IMR-90 (cell line): ENCODE measurements around the gene ZCWPW1. TPM values are rescaled to one million over a fixed set of nuclear protein-coding genes. Genes with fewer than 3 reads are reported as not detected.

Experiments used
- ATAC-seq: fragments of 200-7000 bp; cut with Tn5 transposase; 2 replicates; pipeline ENCODE4 v1.9.1; 2020; ENCODE audit warnings: low read depth, mild to moderate bottlenecking, moderate library complexity
- BruUV-seq: library from RNA; stranded (reverse); fragments of 400-500 nt; replicated peaks from 2 replicates; lab custom pipeline; 2021; lab: Mats Ljungman, UMichigan
- CTCF ChIA-PET: fragments of 300-600 bp; formaldehyde crosslinking; extraction: SDS; loops from one replicate; lab custom pipeline; 2021; ENCODE audit warnings: antibody characterized with exemption; lab: Yijun Ruan, JAX
- POLR2A ChIA-PET: fragments of 300-600 bp; sonication (Branson Sonifier 250); formaldehyde crosslinking; loops from one replicate; lab custom pipeline; 2022; ENCODE audit warnings: antibody characterized with exemption; ENCODE audit not compliant: unreplicated experiment; lab: Charles Lee
- DNase-seq: peaks from one replicate; pipeline ENCODE4 v3.0.0; 2013
- H2AFZ ChIP-seq: replicated peaks from 2 replicates; pipeline ENCODE3; 2013; ENCODE audit warnings: low read length, mild to moderate bottlenecking; ENCODE audit not compliant: poor library complexity
- H2AK5ac ChIP-seq: 2 replicates; pipeline ENCODE4 v1.6.1; 2013; ENCODE audit warnings: low read depth, low read length, inconsistent platforms
- H2AK9ac ChIP-seq: replicated peaks from 2 replicates; pipeline ENCODE3; 2013; ENCODE audit warnings: mild to moderate bottlenecking, low read depth, low read length, moderate library complexity; ENCODE audit not compliant: poor library complexity
- H2BK120ac ChIP-seq: 2 replicates; pipeline ENCODE4 v1.6.1; 2013; ENCODE audit warnings: low read depth, low read length, inconsistent platforms
- H2BK15ac ChIP-seq: 3 replicates; pipeline ENCODE4 v1.6.1; 2013; ENCODE audit warnings: low read depth, low read length, inconsistent platforms
- H2BK20ac ChIP-seq: 2 replicates; pipeline ENCODE4 v1.6.1; 2013; ENCODE audit warnings: low read depth, mild to moderate bottlenecking, inconsistent platforms, low read length, moderate library complexity
- H2BK5ac ChIP-seq: 2 replicates; pipeline ENCODE4 v1.6.1; 2013; ENCODE audit warnings: mild to moderate bottlenecking, low read depth, low read length, inconsistent platforms; ENCODE audit not compliant: poor library complexity, severe bottlenecking
- H3K14ac ChIP-seq: replicated peaks from 2 replicates; pipeline ENCODE4 v1.6.1; 2013; ENCODE audit warnings: low read depth, low read length, inconsistent platforms
- H3K18ac ChIP-seq: 2 replicates; pipeline ENCODE4 v1.6.1; 2013; ENCODE audit warnings: low read depth, low read length, control low read depth
- H3K23ac ChIP-seq: 2 replicates; pipeline ENCODE4 v1.6.1; 2013; ENCODE audit warnings: low read depth, low read length, inconsistent platforms
- H3K27ac ChIP-seq: 2 replicates; pipeline ENCODE4 v1.5.1; 2013; ENCODE audit warnings: mild to moderate bottlenecking, control low read depth, low read length; ENCODE audit not compliant: insufficient read depth
- H3K27me3 ChIP-seq: 2 replicates; pipeline ENCODE4 v1.6.1; 2013; ENCODE audit warnings: low read length; ENCODE audit not compliant: control insufficient read depth, insufficient read depth
- H3K36me3 ChIP-seq: 2 replicates; pipeline ENCODE4 v1.6.1; 2013; ENCODE audit warnings: low read length, mixed read lengths; ENCODE audit not compliant: control insufficient read depth, insufficient read depth
- H3K4ac ChIP-seq: 2 replicates; pipeline ENCODE4 v1.6.1; 2013; ENCODE audit warnings: low read depth, low read length, inconsistent platforms
- H3K4me1 ChIP-seq: 2 replicates; pipeline ENCODE4 v1.6.1; 2013; ENCODE audit warnings: low read length, mixed read lengths; ENCODE audit not compliant: control insufficient read depth, insufficient read depth
- H3K4me2 ChIP-seq: 2 replicates; pipeline ENCODE4 v1.6.1; 2013; ENCODE audit warnings: low read depth, mild to moderate bottlenecking, control low read depth, low read length, moderate library complexity
- H3K4me3 ChIP-seq: 2 replicates; pipeline ENCODE4 v1.5.1; 2013; ENCODE audit warnings: low read depth, mild to moderate bottlenecking, control low read depth, low read length, moderate library complexity; ENCODE audit not compliant: insufficient read depth
- H3K56ac ChIP-seq: 2 replicates; pipeline ENCODE4 v1.6.1; 2013; ENCODE audit warnings: low read length, inconsistent platforms; ENCODE audit not compliant: insufficient read depth; ENCODE audit errors: extremely low read depth
- H3K79me1 ChIP-seq, 2 experiments: 2 replicates each; pipeline ENCODE4 v1.6.1; 2013; ENCODE audit warnings: low read length in 2 of 2, inconsistent platforms in 1 of 2, low read depth in 1 of 2
- H3K9ac ChIP-seq: 2 replicates; pipeline ENCODE4 v1.6.1; 2013; ENCODE audit warnings: low read depth, low read length, control low read depth
- H3K9me1 ChIP-seq: 2 replicates; pipeline ENCODE4 v1.6.1; 2013; ENCODE audit warnings: low read length, inconsistent platforms; ENCODE audit not compliant: insufficient read depth
- H3K9me3 ChIP-seq: 2 replicates; pipeline ENCODE4 v1.6.1; 2013; ENCODE audit warnings: low read length; ENCODE audit not compliant: control insufficient read depth, insufficient read depth
- H4K20me1 ChIP-seq: 2 replicates; pipeline ENCODE4 v1.6.1; 2013; ENCODE audit warnings: low read length, inconsistent platforms; ENCODE audit not compliant: insufficient read depth
- H4K5ac ChIP-seq: 2 replicates; pipeline ENCODE4 v1.6.1; 2013; ENCODE audit warnings: mild to moderate bottlenecking, low read depth, low read length, control low read depth
- H4K8ac ChIP-seq, 2 experiments: 2 replicates each; pipeline ENCODE4 v1.6.1; 2013; ENCODE audit warnings: low read depth in 2 of 2, low read length in 2 of 2, control low read depth in 1 of 2, inconsistent platforms in 1 of 2
- H4K91ac ChIP-seq: 2 replicates; pipeline ENCODE4 v1.6.1; 2013; ENCODE audit warnings: low read depth, low read length, inconsistent platforms; ENCODE audit not compliant: insufficient read depth
- MXI1 ChIP-seq: IDR thresholded peaks from 2 replicates; pipeline ENCODE4 v1.6.1; 2012; ENCODE audit warnings: low read depth, mild to moderate bottlenecking, low read length, moderate library complexity, borderline replicate concordance
- RAD21 ChIP-seq: IDR thresholded peaks from 2 replicates; pipeline ENCODE4 v1.6.1; 2012; ENCODE audit warnings: low read length, improper control_type of control experiment
- WGBS, 2 experiments: methylation state at CpG; one replicate each; pipeline versions ENCODE4 v1.1.5 to v1.1.7; 2013; ENCODE audit warnings: missing lambda C conversion rate in 2 of 2; ENCODE audit not compliant: insufficient read length in 1 of 2; ENCODE audit errors: extremely low coverage in 2 of 2; 5-methylcytosine and 5-hydroxymethylcytosine counted together
- dilution Hi-C: fragments of 300-500 bp; cut with HindIII; formaldehyde crosslinking; loops from one replicate; pipeline ENCODE4 v1.14.3; 2018; ENCODE audit warnings: low sequenced_read_pairs; ENCODE audit not compliant: unreplicated experiment
- in situ Hi-C: fragments of 300-500 bp; cut with MboI; formaldehyde crosslinking; loops from 3 replicates; pipeline ENCODE4 v1.14.3; 2019; ENCODE audit warnings: low sequenced_read_pairs, inconsistent platforms, mixed read lengths
- intact Hi-C: fragments of 100-400 bp; cut with micrococcal nuclease; formaldehyde crosslinking; loops from 2 replicates; pipeline ENCODE4 v1.10.0; 2022
- polyA plus RNA-seq, 3 experiments: library from polyadenylated mRNA; depleted of rRNA; stranded (reverse); fragments of >200 nt; gene quantifications; 2 replicates each; pipeline ENCODE4 v1.2.3, GENCODE V29; 2012; ENCODE audit warnings: low replicate concordance in 1 of 3
- total RNA-seq: library from RNA; depleted of rRNA; stranded (reverse); fragments of >200 nt; gene quantifications from 2 replicates; pipeline ENCODE4 v1.2.3, GENCODE V29; 2012

Gene ZCWPW1
- total and polyA plus RNA-seq, 2 of the 4 experiments (the other 2 are of a cell fraction): 0.72 to 1.3 TPM

GRCh38 chr7:100397315-100398081 lies 31.0 kb downstream of the ZCWPW1 start:
- no peak overlapping the region for H3K4me3 ChIP-seq
- no peak for ATAC-seq
- H2AFZ ChIP-seq: no peak overlapping the region
- H3K4me1 ChIP-seq: no peaks in the 10 kb centered on the region
- intact Hi-C loops: no loop called here
- no peak overlapping the region for H4K5ac ChIP-seq
- 0% methylated on average over 2 of the region's 13 CpGs; no CpG with 5 or more reads in 1 of the 2 experiments for WGBS, 2 experiments
- H3K9me1 ChIP-seq: no peaks in the 10 kb centered on the region; the same call in 1 of the 2 replicates
- H2AK9ac ChIP-seq: no peak overlapping the region
- no peak overlapping the region for H3K14ac ChIP-seq
- ChIA-PET POLR2A (interaction anchor here (0.6 kb wide), 1 partner anchor 277 kb away, joined by 3 read pairs; no protein-coding TSS in a partner anchor), CTCF (interaction anchor here (0.7 kb wide), 1 partner anchor 11 kb away, joined by 4 read pairs; no protein-coding TSS in a partner anchor)
- H3K27me3 ChIP-seq: peaks cover 50% of the 10 kb centered on the region
- H2BK5ac ChIP-seq: no peak overlapping the region
- no peaks in the 10 kb centered on the region for H4K20me1 ChIP-seq
- H3K18ac ChIP-seq: no peak overlapping the region
- no peak overlapping the region for H2AK5ac ChIP-seq
- H3K23ac ChIP-seq: no peak overlapping the region
- no peak overlapping the region for H4K8ac ChIP-seq
- no peak overlapping the region for H3K4me2 ChIP-seq
- H3K9ac ChIP-seq: no peak overlapping the region
- no peak for DNase-seq
- peaks cover 4% of the 10 kb centered on the region for H3K9me3 ChIP-seq
- TF ChIP-seq MXI1 (no peak), RAD21 (no peak)
- no peak overlapping the region for H4K91ac ChIP-seq
- no peak overlapping the region for H2BK20ac ChIP-seq
- no peaks in the 10 kb centered on the region for H3K79me1 ChIP-seq
- H2BK15ac ChIP-seq: no peak overlapping the region
- no TSS peak for BruUV-seq
- dilution Hi-C loops: no loop called here
- H3K56ac ChIP-seq: no peak overlapping the region
- no peak overlapping the region for H3K4ac ChIP-seq
- in situ Hi-C loops: no loop called here
- H3K36me3 ChIP-seq: no peaks in the 10 kb centered on the region
- no peak overlapping the region for H3K27ac ChIP-seq
- no peak overlapping the region for H2BK120ac ChIP-seq
